Mesenchymal stem cell (in vitro differentiated cells and primary cell): ENCODE measurements around the gene CDHR4.

ENCODE experiments used
- DNase-seq: peaks from one replicate; pipeline ENCODE4 v3.0.0-alpha.2; 2013
- H2AFZ ChIP-seq: one replicate; pipeline ENCODE4 v1.6.1; 2013; ENCODE audit warnings: low read depth, mild to moderate bottlenecking, control low read depth, inconsistent platforms, low read length, moderate library complexity
- H2AK5ac ChIP-seq: 2 replicates; pipeline ENCODE4 v1.6.1; 2013; ENCODE audit warnings: low read length, moderate library complexity, mild to moderate bottlenecking, inconsistent platforms; ENCODE audit not compliant: severe bottlenecking
- H2BK120ac ChIP-seq: one replicate; pipeline ENCODE4 v1.6.1; 2013; ENCODE audit warnings: low read depth, mild to moderate bottlenecking, inconsistent platforms, low read length, moderate library complexity
- H2BK12ac ChIP-seq, 2 experiments: one replicate each; pipeline ENCODE4 v1.6.1; 2013; ENCODE audit warnings: inconsistent platforms in 2 of 2, low read length in 2 of 2, mild to moderate bottlenecking in 2 of 2, moderate library complexity in 2 of 2, control low read depth in 1 of 2
- H2BK15ac ChIP-seq: one replicate; pipeline ENCODE4 v1.6.1; 2013; ENCODE audit warnings: mild to moderate bottlenecking, low read depth, inconsistent platforms; ENCODE audit not compliant: poor library complexity, severe bottlenecking
- H2BK5ac ChIP-seq: 2 replicates; pipeline ENCODE4 v1.6.1; 2013; ENCODE audit warnings: low read depth, mild to moderate bottlenecking, low read length, control low read depth, inconsistent platforms; ENCODE audit not compliant: poor library complexity, severe bottlenecking
- H3K14ac ChIP-seq, 2 experiments: one replicate each; pipeline ENCODE4 v1.6.1; 2013; ENCODE audit warnings: inconsistent platforms in 2 of 2, low read length in 2 of 2, control low read depth in 1 of 2, mild to moderate bottlenecking in 1 of 2, moderate library complexity in 1 of 2
- H3K18ac ChIP-seq, 2 experiments: one replicate each; pipeline ENCODE4 v1.6.1; 2013; ENCODE audit warnings: inconsistent platforms in 2 of 2, low read length in 2 of 2, control low read depth in 1 of 2, low read depth in 1 of 2, mild to moderate bottlenecking in 1 of 2
- H3K23ac ChIP-seq, 2 experiments: one replicate each; pipeline ENCODE4 v1.6.1; 2013; ENCODE audit warnings: inconsistent platforms in 2 of 2, low read length in 2 of 2, mild to moderate bottlenecking in 2 of 2, moderate library complexity in 2 of 2, control low read depth in 1 of 2
- H3K27ac ChIP-seq: 2 replicates; pipeline ENCODE4 v1.5.1; 2013; ENCODE audit warnings: mild to moderate bottlenecking, moderate library complexity, low read length, control low read depth, inconsistent platforms; ENCODE audit not compliant: poor library complexity, severe bottlenecking
- H3K27me3 ChIP-seq, 2 experiments: 2 replicates each; pipeline versions ENCODE4 v1.6.1 to v1.7.0; 2013; ENCODE audit warnings: low read length in 2 of 2, mild to moderate bottlenecking in 2 of 2, moderate library complexity in 2 of 2, control low read depth in 1 of 2, inconsistent platforms in 1 of 2; ENCODE audit not compliant: control insufficient read depth in 1 of 2, insufficient read depth in 1 of 2
- H3K36me3 ChIP-seq, 2 experiments: 2 replicates each; pipeline versions ENCODE4 v1.6.1 to v1.7.0; 2013; ENCODE audit warnings: low read length in 2 of 2, control low read depth in 1 of 2, inconsistent platforms in 1 of 2, low read depth in 1 of 2, mild to moderate bottlenecking in 1 of 2; ENCODE audit not compliant: insufficient read depth in 2 of 2, control insufficient read depth in 1 of 2
- H3K4ac ChIP-seq, 2 experiments: one replicate each; pipeline ENCODE4 v1.6.1; 2013; ENCODE audit warnings: inconsistent platforms in 2 of 2, low read length in 2 of 2, mild to moderate bottlenecking in 2 of 2, moderate library complexity in 2 of 2, control low read depth in 1 of 2, low read depth in 1 of 2
- H3K4me1 ChIP-seq: 2 replicates; pipeline ENCODE4 v1.6.1; 2013; ENCODE audit warnings: low read depth, low read length, control low read depth; ENCODE audit not compliant: control insufficient read depth, insufficient read depth
- H3K4me2 ChIP-seq: 2 replicates; pipeline ENCODE4 v1.6.1; 2013; ENCODE audit warnings: low read length, mild to moderate bottlenecking, inconsistent platforms; ENCODE audit not compliant: poor library complexity, severe bottlenecking
- H3K4me3 ChIP-seq, 2 experiments: 2 replicates each; pipeline versions ENCODE4 v1.5.1 to v1.7.0; 2013; ENCODE audit warnings: low read length in 2 of 2, mild to moderate bottlenecking in 2 of 2, control low read depth in 1 of 2, low read depth in 1 of 2; ENCODE audit not compliant: insufficient read depth in 1 of 2
- H3K79me1 ChIP-seq: replicated peaks from 2 replicates; pipeline ENCODE4 v1.6.1; 2013; ENCODE audit warnings: mild to moderate bottlenecking, control low read depth, low read length, inconsistent platforms; ENCODE audit not compliant: poor library complexity, severe bottlenecking
- H3K9ac ChIP-seq: 2 replicates; pipeline ENCODE4 v1.7.0; 2013; ENCODE audit warnings: mild to moderate bottlenecking, low read length, moderate library complexity
- H3K9me3 ChIP-seq: 2 replicates; pipeline ENCODE4 v1.7.0; 2013; ENCODE audit warnings: mild to moderate bottlenecking, low read length; ENCODE audit not compliant: control insufficient read depth
- H4K8ac ChIP-seq: one replicate; pipeline ENCODE4 v1.6.1; 2013; ENCODE audit warnings: inconsistent platforms, mild to moderate bottlenecking, low read length, moderate library complexity
- H4K91ac ChIP-seq: one replicate; pipeline ENCODE4 v1.6.1; 2013; ENCODE audit warnings: mild to moderate bottlenecking, low read length, inconsistent platforms
- WGBS: methylation state at CpG from one replicate; pipeline ENCODE4 v1.1.7; 2013; ENCODE audit warnings: mixed read lengths; 5-methylcytosine and 5-hydroxymethylcytosine counted together

CDHR4 gene

DNA sequence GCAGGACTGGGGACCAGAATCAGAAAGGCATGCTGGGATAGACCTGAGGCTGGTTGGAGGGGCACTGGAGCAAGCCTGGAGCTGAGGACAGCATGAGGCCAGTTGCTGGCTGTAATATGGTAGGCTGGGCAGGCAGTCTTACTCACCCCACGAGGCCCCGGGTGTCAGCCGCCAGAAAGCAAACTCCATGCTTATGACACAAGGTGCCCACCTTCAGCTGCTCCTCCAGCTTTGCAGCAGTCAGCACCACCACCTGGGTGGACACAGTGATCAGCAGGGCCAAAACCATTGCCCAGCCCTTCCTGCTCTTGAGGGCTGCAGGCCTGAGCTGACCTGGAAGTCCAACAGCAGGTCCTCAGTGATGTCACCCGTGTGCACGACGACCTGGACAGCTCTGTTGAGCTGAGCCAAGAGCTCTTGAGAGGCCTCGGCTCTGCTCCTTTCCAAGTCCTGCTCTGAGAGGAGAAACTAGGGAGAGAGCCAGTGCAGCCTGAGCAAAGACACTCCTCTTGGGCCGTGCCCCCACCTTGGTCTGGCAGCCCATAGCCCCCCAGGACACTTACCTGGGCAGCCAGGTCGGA is 13.3 kb upstream of the CDHR4 start:
- Histone ChIP-seq H2BK5ac (no peak overlapping the region), H3K79me1 (no peaks in the 10 kb centered on the region), H3K27me3 (no peaks in the 10 kb centered on the region), H3K23ac (no peak overlapping the region), H4K8ac (peak overlapping the region; percentile 91), H3K4me3 (peak overlapping the region in 1 of 2 experiments; percentile 83), H2BK15ac (peak overlapping the region; percentile 87), H2BK12ac (peak overlapping the region; percentile 60 to 96), H3K4ac (peak overlapping the region; percentile 84 to 92), H3K9me3 (no peaks in the 10 kb centered on the region), H3K9ac (peak overlapping the region; percentile 86), H4K91ac (peak overlapping the region; percentile 96), H2BK120ac (peak overlapping the region; percentile 54), H3K36me3 (peaks cover 7 to 44% of the 10 kb centered on the region in 2 experiments), H3K14ac (peak overlapping the region in 1 of 2 experiments; percentile 88), H3K4me2 (no peak overlapping the region), H3K18ac (peak overlapping the region; percentile 82 to 91), H2AFZ (no peak overlapping the region), H3K27ac (no peak overlapping the region), H3K4me1 (peaks cover 8% of the 10 kb centered on the region), H2AK5ac (no peak overlapping the region)
- DNase-seq: no peak
- 90% methylated on average over 9 of the region's 9 CpGs for WGBS

GRCh38 chr3:49807431-49808114 is 7.9 kb upstream of the CDHR4 start:
- Histone ChIP-seq H2BK5ac (no peak overlapping the region), H3K14ac (peak overlapping the region in 1 of 2 experiments; percentile 93), H3K4me3 (no peak overlapping the region), H2BK120ac (peak overlapping the region; percentile 99), H4K8ac (peak overlapping the region; percentile 97), H3K36me3 (peaks cover 6 to 50% of the 10 kb centered on the region in 2 experiments), H3K18ac (peak overlapping the region; percentile 93 to 97), H3K4me2 (no peak overlapping the region), H3K9me3 (no peaks in the 10 kb centered on the region), H2AK5ac (no peak overlapping the region), H4K91ac (peak overlapping the region; percentile 99), H3K27ac (no peak overlapping the region), H3K27me3 (peaks cover 0 to 12% of the 10 kb centered on the region in 2 experiments), H3K4me1 (peaks cover 10% of the 10 kb centered on the region), H3K23ac (no peak overlapping the region), H3K9ac (no peak overlapping the region), H3K79me1 (no peaks in the 10 kb centered on the region), H2BK15ac (peak overlapping the region; percentile 89), H2BK12ac (peak overlapping the region; percentile 93 to 99), H2AFZ (no peak overlapping the region), H3K4ac (peak overlapping the region; percentile 92 to 98)
- DNase-seq: peak; percentile 20
- WGBS: 72% methylated on average over 13 of the region's 13 CpGs

DNA sequence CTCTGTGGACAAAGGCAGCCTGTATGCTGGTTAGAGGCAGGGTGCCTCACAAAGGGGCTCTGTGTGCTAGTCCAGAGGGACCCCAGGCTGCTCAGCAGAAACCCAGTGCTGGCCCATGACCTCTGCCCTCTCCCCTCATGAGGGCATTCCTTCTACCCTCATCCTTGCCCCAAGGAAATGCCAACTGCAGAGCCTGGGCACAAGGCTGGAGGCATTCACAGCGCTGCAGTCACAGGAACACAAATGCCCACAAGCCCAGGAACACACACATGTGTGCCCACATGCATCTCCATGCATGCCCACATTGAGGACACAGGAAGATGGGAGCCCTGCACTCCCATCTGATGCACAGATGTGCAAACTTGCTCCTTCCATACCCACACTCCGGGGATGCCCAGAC is 7.2 kb upstream of the CDHR4 start:
- 89% methylated on average over 2 of the region's 2 CpGs for WGBS
- Histone ChIP-seq H2BK5ac (no peak overlapping the region), H2BK120ac (peak overlapping the region; percentile 99), H3K4me2 (no peak overlapping the region), H2BK15ac (peak overlapping the region; percentile 50), H3K4me3 (no peak overlapping the region), H3K36me3 (peaks cover 3 to 43% of the 10 kb centered on the region in 2 experiments), H3K23ac (no peak overlapping the region), H2AFZ (no peak overlapping the region), H3K79me1 (no peaks in the 10 kb centered on the region), H4K91ac (peak overlapping the region; percentile 99), H3K18ac (peak overlapping the region; percentile 93 to 97), H3K9me3 (no peaks in the 10 kb centered on the region), H3K14ac (peak overlapping the region in 1 of 2 experiments; percentile 82), H3K27me3 (peaks cover 0 to 13% of the 10 kb centered on the region in 2 experiments), H3K27ac (no peak overlapping the region), H3K9ac (peak overlapping the region; percentile 13), H3K4ac (peak overlapping the region; percentile 92 to 98), H2BK12ac (peak overlapping the region; percentile 93 to 99), H4K8ac (peak overlapping the region; percentile 95), H2AK5ac (no peak overlapping the region), H3K4me1 (peaks cover 10% of the 10 kb centered on the region)
- no peak for DNase-seq
